HG02763 (cell line): Measurements from ENCODE around the gene MISP.
"Not testable (repeated sequence)": the region's sequence is repeated elsewhere in the genome, so short reads cannot be mapped to it uniquely, and the experiment has no call there.

Source experiments
- ATAC-seq: cut with Tn5 transposase; IDR thresholded peaks from one replicate; pipeline ENCODE4 v1.9.1; 2021; ENCODE audit warnings: mild to moderate bottlenecking, moderate library complexity; ENCODE audit not compliant: unreplicated experiment

Gene MISP

GRCh38 chr19:750640-751423 lies at the start of gene MISP:
Gene MISP (plus strand): TSS chr19:751112. CDS start chr19:756947, 5,835 bp downstream.
- ATAC-seq: no peak

DNA sequence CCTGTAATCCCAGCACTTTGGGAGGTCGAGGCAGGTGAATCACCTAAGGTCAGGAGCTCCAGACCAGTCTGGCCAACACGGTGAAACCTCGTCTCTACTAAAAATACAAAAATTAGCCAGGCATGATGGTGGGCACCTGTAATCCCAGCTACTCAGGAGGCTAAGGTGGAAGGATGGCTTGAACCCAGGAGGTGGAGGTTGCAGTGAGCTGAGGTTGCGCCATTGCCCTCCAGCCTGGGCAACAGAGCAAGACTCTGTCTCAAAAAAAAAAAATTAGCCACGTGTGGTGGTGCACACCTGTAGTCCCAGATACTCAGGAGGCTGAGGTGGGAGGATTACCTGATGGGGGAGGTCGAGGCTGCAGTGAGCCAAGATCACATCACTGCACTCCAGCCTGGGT lies 48.1 kb upstream of the MISP start:
- not testable (repeated sequence) for ATAC-seq

- no peak for ATAC-seq
These were observed 47.6 kb upstream of the MISP start for GRCh38 chr19:703329-703650.

- ATAC-seq: no peak
These were observed 47.1 kb upstream of the MISP start for GRCh38 chr19:703651-704446.

GRCh38 chr19:704447-704741 lies 46.5 kb upstream of the MISP start:
- ATAC-seq: no peak

DNA sequence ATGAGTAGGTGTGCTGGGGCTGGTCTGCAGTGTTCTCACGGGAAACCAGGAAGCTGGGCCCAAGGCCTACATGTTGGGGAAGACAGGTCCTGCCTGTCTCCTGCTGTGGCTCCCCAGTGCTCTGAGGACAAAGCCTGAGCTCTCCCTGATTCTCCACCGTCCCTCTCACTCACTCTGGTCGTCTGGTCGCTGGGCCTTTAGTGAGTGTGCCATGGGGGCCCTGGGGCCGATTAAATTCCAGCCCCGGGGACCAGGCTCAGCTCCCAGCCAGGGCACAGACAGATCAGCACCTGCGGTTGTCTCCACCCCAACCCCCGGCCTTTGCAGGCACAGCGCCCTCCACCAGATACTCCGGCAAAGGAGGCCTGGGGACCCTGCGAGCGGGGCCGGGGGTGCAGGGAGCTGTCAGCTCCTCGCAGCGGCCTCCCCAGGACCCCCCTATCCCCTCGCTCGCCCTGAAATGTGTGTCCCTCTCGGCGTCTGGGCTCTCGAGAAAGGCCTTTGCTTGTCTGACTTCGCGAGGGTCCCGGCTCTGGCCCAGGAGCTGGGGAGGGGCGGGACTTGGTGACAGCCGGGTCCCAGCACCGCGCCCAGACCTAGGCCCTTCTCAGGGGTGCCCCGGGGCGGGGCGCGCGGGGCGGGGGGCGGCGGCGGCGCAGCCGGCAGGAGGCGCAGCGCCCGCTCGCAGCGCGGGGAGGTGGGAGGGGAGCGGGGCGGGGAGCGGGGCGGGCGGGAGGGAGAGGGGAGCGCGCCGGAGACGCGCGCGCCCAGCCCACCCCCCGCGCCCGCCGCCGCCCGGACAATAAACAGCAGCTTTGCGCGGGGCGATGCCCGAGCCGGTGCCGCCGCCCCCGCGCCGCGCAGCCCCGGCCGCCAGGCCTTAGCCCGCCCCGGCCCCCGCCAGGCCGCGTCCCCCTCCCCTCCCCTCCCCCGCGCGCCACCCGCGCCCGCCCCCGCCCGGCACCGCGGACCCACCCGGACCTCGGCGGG lies 42.5 kb upstream of the MISP start, which contains the start of gene PALM:
PALM (plus strand) TSS at position 782 of the 990 bp plus-strand sequence. CDS start 212 bp downstream, outside the sequence.
- ATAC-seq: no peak

- ATAC-seq: no peak
These were observed 41.5 kb upstream of the MISP start for GRCh38 chr19:709196-709964.

DNA sequence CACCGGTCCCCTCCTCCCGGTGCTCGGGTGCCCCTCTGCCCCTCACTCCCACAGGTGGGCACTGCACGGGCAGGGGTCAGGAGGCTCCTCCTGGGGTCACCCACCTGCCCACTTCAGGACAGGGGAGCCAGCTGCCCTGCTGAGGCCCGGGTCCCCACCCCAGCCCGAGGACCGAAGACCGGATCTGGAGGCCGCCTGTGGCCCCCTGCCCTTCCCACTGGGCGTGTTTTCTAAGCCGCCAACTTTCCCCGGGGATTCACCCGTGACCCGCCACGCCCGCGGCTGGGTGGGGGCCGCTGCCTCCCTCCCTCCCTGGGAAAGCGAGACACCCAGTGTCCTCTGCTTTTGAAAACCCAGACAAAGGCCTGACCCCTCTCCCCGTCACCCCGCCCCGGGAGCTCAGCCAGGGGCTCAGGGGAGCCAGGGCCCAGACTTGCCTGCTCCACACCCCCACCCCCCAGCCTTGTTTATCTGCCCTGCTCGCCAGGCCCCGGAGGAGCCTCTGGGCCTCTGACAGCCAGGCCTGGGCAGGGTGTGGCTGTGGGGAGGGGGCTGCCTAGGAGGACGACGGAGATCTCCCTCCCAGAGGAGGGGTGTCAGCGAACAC lies 40.8 kb upstream of the MISP start:
- no peak for ATAC-seq

DNA sequence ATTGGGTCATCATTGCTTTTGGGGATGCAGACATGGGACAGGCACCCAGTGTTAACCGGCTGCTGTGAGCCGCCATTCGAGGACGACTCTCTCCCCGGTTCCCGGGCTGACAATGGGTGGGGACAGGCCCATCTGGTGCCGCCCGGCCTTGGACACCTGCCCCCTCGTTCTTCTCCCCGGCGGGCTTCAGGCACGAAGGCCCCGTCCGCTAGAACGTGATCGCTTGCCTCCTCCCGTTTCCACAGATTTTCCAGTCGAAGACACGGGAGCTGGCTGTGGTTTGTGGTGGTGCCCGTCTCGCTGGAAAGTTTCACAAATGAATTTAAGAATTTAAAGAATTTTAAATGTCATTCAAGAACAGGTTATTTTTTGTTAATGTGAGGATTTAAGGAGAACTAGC lies 40.1 kb upstream of the MISP start:
- no peak for ATAC-seq

- no peak for ATAC-seq
These were observed 39.7 kb upstream of the MISP start for GRCh38 chr19:711254-711653.

DNA sequence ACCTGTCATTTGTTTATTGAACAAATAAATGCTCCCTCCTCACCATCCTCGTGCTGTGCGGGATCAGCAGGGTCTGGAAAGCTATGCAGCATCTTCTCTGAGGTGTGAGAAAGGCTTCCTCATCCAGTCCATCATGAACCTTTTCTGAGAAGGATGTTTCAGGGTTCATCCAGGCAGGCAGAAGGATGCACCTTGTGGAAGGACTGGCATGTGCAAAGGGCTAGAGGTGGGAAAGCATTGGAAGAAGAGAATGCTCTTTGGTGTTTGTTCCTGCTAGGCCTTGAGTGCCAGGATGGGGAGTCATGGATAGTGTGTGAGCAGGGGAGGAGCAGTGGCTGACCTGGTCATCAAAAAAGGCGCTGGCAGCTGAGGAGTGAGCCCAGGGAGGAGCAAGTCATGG lies 35.6 kb upstream of the MISP start:
- ATAC-seq: no peak

DNA sequence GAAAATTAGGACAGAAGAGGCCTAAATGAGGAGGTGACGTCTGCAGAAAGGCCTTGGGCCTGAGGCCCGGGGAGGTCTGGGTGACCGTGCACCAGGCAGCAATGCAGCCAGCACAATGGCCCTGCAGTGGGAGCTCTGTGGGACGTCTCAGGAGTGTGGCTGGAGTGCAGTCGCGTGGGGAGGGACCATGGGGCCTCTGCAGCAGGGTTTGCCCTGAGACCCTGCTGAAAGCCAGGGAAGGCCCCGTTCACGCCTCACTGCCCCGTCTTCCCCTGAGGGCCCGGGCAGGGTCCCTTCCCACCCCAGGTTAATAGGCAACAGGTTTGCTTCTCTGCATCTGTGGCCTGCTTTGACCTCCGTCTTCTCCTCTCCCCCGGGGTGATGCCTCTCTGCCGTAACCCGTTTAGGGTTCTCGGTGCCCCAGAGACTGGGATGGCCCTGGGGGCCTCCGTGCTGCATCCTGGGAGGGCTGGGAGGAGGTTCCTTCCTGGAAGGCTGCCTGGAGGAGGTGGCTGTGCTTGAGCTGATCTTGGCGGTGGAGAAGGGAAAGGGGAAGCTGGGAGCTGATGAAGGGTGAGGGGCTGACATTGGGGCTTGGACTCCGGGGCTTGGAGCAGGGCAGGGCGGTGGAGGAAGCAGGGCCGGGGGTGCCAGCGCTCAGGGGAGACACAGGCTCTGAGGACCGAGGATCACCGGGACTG lies 32.5 kb upstream of the MISP start:
- no peak for ATAC-seq

DNA sequence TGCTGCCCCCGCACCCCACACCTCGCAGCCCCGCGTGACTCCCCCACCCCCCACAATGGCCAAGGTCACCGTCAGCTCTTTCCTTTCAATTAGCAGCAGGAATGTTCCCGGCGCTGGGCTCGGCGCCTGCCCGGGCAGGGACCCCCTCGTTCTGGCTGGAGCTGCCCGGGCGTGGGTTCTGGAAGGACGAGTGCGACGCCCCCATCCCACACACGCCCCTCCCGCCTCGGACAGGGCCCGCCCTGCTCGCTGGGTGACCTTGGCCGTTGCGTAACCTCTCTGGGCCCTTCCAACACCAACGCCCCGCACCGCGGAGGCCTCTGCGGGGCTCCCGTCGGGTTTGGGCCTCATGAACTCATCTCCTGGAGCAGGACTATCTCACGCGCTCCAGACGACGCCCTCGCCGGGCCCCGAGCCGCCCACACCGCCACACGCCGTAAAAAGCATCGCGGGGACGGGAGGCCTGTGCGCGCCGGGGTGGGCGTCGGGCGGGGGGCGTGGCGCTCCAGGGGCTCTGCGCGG lies 31.9 kb upstream of the MISP start:
- ATAC-seq: no peak

GRCh38 chr19:719636-720344 lies 31.1 kb upstream of the MISP start:
- no peak for ATAC-seq

- no peak for ATAC-seq
These were observed 30.4 kb upstream of the MISP start for GRCh38 chr19:720345-721160.

- no peak for ATAC-seq
These were observed 28.3 kb upstream of the MISP start for GRCh38 chr19:722553-723101.

DNA sequence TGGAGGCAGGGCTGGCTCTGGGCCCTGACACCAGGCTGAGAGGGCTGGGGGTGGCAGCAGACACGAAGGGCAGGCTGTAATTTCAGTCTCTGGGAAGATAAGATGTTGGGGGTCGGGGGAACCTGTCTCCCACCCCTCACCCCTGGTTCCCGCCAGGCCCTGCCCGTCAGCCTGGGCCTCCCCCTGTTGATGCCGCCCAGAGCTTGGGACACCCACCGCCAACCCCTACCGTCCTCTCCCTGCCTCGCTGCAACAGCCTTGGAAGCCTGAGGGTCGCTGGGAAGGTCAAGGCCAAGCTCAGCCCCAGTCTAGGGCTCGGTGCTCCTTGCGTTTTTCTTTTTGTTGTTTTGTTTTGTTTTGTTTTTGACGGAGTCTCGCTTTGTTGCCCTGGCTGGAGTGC lies 27.7 kb upstream of the MISP start:
- ATAC-seq: no peak
